Heart right ventricle (tissue), 16 donors: ENCODE measurements around the gene NUP93. TPM values are rescaled to one million over a fixed set of nuclear protein-coding genes. Genes with fewer than 3 reads are reported as not detected.

ENCODE experiments used
- ATAC-seq, 8 donors: fragments of 200-7000 bp; cut with Tn5 transposase; one replicate each; pipeline ENCODE4 v1.9.1; 2020; ENCODE audit warnings: mild to moderate bottlenecking in 8 of 8, moderate library complexity in 8 of 8, moderate number of reproducible peaks in 1 of 8
- DNase-seq, 2 donors: peaks; one replicate each; pipeline ENCODE4 v3.0.0-alpha.2; 2020
- H3K27ac ChIP-seq, 10 donors: fragments of 200-600 bp; sonication (generic) in 2 of 10; one replicate each; pipeline versions ENCODE4 v1.5.0 to v1.8.0; 2020 to 2022; ENCODE audit warnings: mild to moderate bottlenecking in 3 of 10
- H3K27me3 ChIP-seq, 7 donors: fragments of 200-600 bp; one replicate each; pipeline ENCODE4 v1.8.0; 2021 to 2022; ENCODE audit warnings: mild to moderate bottlenecking in 2 of 7
- H3K36me3 ChIP-seq, 9 donors: fragments of 200-600 bp; sonication (generic) in 1 of 9; one replicate each; pipeline versions ENCODE4 v1.5.0 to v1.8.0; 2020 to 2022; ENCODE audit warnings: mild to moderate bottlenecking in 2 of 9
- H3K4me1 ChIP-seq, 9 donors: fragments of 200-600 bp; sonication (generic) in 1 of 9; one replicate each; pipeline versions ENCODE4 v1.5.0 to v1.8.0; 2020 to 2022; ENCODE audit warnings: mild to moderate bottlenecking in 4 of 9
- H3K4me3 ChIP-seq, 10 donors: fragments of 200-600 bp; sonication (generic) in 2 of 10; one replicate each; pipeline versions ENCODE4 v1.5.0 to v1.8.0; 2020 to 2022; ENCODE audit warnings: mild to moderate bottlenecking in 7 of 10, moderate library complexity in 2 of 10
- H3K9me3 ChIP-seq, 11 donors: fragments of 200-600 bp in 10 of 11; sonication (generic) in 2 of 11; one replicate each; pipeline versions ENCODE4 v1.5.0 to v1.8.0; 2013 to 2022; ENCODE audit warnings: mild to moderate bottlenecking in 2 of 11, control low read depth in 1 of 11, moderate library complexity in 1 of 11
- CTCF ChIP-seq, 9 donors: fragments of 200-600 bp; sonication (generic) in 2 of 9; IDR thresholded peaks; one replicate each; pipeline versions ENCODE4 v1.5.0 to v1.8.0; 2021 to 2022; ENCODE audit warnings: antibody characterized with exemption in 9 of 9, mild to moderate bottlenecking in 5 of 9, moderate library complexity in 1 of 9
- WGBS, 2 donors: extraction: QIAGEN DNeasy Blood & Tissue Kit; methylation state at CpG; one replicate each; pipeline ENCODE4 v1.1.7; 2013; ENCODE audit warnings: inconsistent platforms in 1 of 2; 5-methylcytosine and 5-hydroxymethylcytosine counted together
- intact Hi-C, 10 donors: fragments of 100-400 bp; cut with DNase I; formaldehyde crosslinking; loops; one replicate each; pipeline versions ENCODE4 v1.11.1 to v1.14.2; 2022
- polyA plus RNA-seq, 2 donors: library from polyadenylated mRNA; stranded (reverse); fragments of 200-250 nt; gene quantifications; one replicate each; pipeline ENCODE4 v1.2.3, GENCODE V29; 2013
- total RNA-seq, 10 donors: library from RNA; stranded (reverse); fragmentation: NEBNext Ultra II Directional in 3 of 10; extraction: Animal tissue kit (Norgen Biotek cat#: 25700) in 3 of 10; gene quantifications; one replicate each; pipeline versions ENCODE4 v1.2.1 to v1.2.4, GENCODE V29; 2021 to 2023
- donor health status: Arrhythmogenic right ventricular cardiomyopathy.
- donor health status: ischemic (EF 13 %, LVEDD 7.1; RV severe dilation, severe dysfunction).
- donor health status: healthy with polysubstance abuse.
- donor health status: DM: no; HTN: yes; CAD: no.
- donor health status: DM: no; HTN: no; CAD: no.
- donor health status: ischemic (EF 25% LVEDD 6.9; RV normal size, moderate dysfunction).
- donor health status: ischemic (EF 25% LVEDD 5.7; RV mildly dilated, moderate dysfunction).
- donor health status: healthy.
- donor health status: DM: yes; HTN: yes; CAD: no.
- donor health status: Ischemic cardiomyopathy.
- donor health status: ischemic (EF 35%, LVEDD 5.7; RV mildly dilated, moderate dysfunction).
- donor health status: nonischemic (EF 11% LVEDD 7.7; RV severe dilation, severe dysfunction).
- donor health status: DM: yes; HTN: yes; CAD: no.
- donor health status: PGD.
- donor health status: ischemic (EF 29% LVEDD 5.4; RV normal size, mild dysfunction).
- donor health status: nonischemic (EF 23%, LVEDD 6.1; RV moderate dilation, normal function).

Gene NUP93
- total and polyA plus RNA-seq, 12 donors = 25.4 to 34.8 (median 27.6) TPM

GRCh38 chr16:56874800-56875199 lies 144.9 kb downstream of the NUP93 start:
- TF ChIP-seq CTCF (IDR thresholded peaks at IDR 0.05) = no peak
- H3K4me1 ChIP-seq = peaks cover 0 to 5% (median 0%) of the 10 kb centered on the region in 9 donors
- H3K4me3 ChIP-seq = no peak overlapping the region
- DNase-seq = no peak
- ATAC-seq = peak in 1 of 8 donors; percentile 17
- intact Hi-C loops = loop anchor here in 3 of 10 donors (5.0 to 10.0 kb wide), 3 partner anchors 43 to 290 kb away; no protein-coding TSS in a partner anchor
- 67 to 69% methylated on average over 11 of the region's 11 CpGs for WGBS, 2 donors
- H3K27ac ChIP-seq = no peak overlapping the region
- no peaks in the 10 kb centered on the region for H3K36me3 ChIP-seq
- H3K27me3 ChIP-seq = no peaks in the 10 kb centered on the region
- H3K9me3 ChIP-seq = no peaks in the 10 kb centered on the region

- ATAC-seq (no peak), DNase-seq (no peak)
- intact Hi-C loops = loop anchor here in 2 of 10 donors (10.0 kb wide), 2 partner anchors 149 to 289 kb away; no protein-coding TSS in a partner anchor
- TF ChIP-seq CTCF (IDR thresholded peaks at IDR 0.05) = no peak
- peaks cover 0 to 5% (median 0%) of the 10 kb centered on the region in 9 donors for H3K4me1 ChIP-seq
- no peak overlapping the region for H3K4me3 ChIP-seq
- no peaks in the 10 kb centered on the region for H3K9me3 ChIP-seq
- no peak overlapping the region for H3K27ac ChIP-seq
- H3K36me3 ChIP-seq = no peaks in the 10 kb centered on the region
- no peaks in the 10 kb centered on the region for H3K27me3 ChIP-seq
- WGBS, 2 donors = 87 to 90% methylated on average over 4 of the region's 4 CpGs
These were observed 146.1 kb downstream of the NUP93 start for GRCh38 chr16:56876048-56876447.

GRCh38 chr16:56877486-56878182 lies 147.7 kb downstream of the NUP93 start:
- intact Hi-C loops = loop anchor here in 2 of 10 donors (10.0 kb wide), 2 partner anchors 147 to 287 kb away; no protein-coding TSS in a partner anchor
- Histone ChIP-seq H3K4me1 (no peaks in the 10 kb centered on the region), H3K9me3 (no peaks in the 10 kb centered on the region), H3K27me3 (no peaks in the 10 kb centered on the region), H3K36me3 (no peaks in the 10 kb centered on the region), H3K4me3 (no peak overlapping the region), H3K27ac (no peak overlapping the region)
- no peak for TF ChIP-seq CTCF (IDR thresholded peaks at IDR 0.05)
- no peak for ATAC-seq
- DNase-seq = no peak
- 89% methylated on average over 13 of the region's 13 CpGs for WGBS, 2 donors

- 87 to 89% methylated on average over 8 of the region's 8 CpGs for WGBS, 2 donors
- no peak for TF ChIP-seq CTCF (IDR thresholded peaks at IDR 0.05)
- ATAC-seq (no peak), DNase-seq (no peak)
- intact Hi-C loops = loop anchor here in 2 of 10 donors (10.0 kb wide), 2 partner anchors 146 to 286 kb away; no protein-coding TSS in a partner anchor
- Histone ChIP-seq H3K36me3 (no peaks in the 10 kb centered on the region), H3K4me3 (no peak overlapping the region), H3K27ac (no peak overlapping the region), H3K27me3 (no peaks in the 10 kb centered on the region), H3K9me3 (no peaks in the 10 kb centered on the region), H3K4me1 (no peaks in the 10 kb centered on the region)
These were observed 148.4 kb downstream of the NUP93 start for GRCh38 chr16:56878282-56878854.
